ENCODE data around the gene UROS. TPM values are rescaled to one million over a fixed set of nuclear protein-coding genes. Genes with fewer than 3 reads are reported as not detected.

UROS gene
- polyA plus RNA-seq, 1 experiment = 56.6 TPM

DNA sequence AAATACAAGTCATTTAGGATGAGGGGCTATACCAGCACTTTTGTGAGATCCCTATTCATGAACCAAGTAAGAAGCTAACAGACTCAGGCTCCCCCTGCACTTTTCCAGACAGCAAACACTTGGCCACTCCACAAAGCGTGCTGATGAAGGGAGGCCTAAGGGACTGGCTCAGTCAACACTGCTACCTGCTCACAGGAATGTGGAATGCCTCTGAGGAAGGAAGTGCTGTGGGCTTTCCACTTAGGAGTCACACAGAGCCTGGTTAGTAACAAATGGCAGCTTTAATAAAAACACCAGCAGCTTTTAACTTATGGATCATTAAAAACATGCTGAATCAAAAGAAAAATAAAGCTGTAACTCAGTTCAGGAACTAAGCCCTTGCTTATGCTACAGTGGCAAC lies 15.0 kb downstream of the UROS start:
- no peaks in the 10 kb centered on the region for H3K27me3 ChIP-seq (ENCODE audit: control insufficient read depth, insufficient read depth, low read length)
- CTCF ChIA-PET = no interaction called here
- peaks cover 14% of the 10 kb centered on the region for H3K36me3 ChIP-seq (ENCODE audit: control insufficient read depth, insufficient read depth, low read length)
- no peak overlapping the region for H3K4me3 ChIP-seq (ENCODE audit: low read depth, low read length)
- DNase-seq (ENCODE audit: low read depth) = no peak
- POLR2A ChIA-PET = no interaction called here
- TF ChIP-seq, protein P1, sequence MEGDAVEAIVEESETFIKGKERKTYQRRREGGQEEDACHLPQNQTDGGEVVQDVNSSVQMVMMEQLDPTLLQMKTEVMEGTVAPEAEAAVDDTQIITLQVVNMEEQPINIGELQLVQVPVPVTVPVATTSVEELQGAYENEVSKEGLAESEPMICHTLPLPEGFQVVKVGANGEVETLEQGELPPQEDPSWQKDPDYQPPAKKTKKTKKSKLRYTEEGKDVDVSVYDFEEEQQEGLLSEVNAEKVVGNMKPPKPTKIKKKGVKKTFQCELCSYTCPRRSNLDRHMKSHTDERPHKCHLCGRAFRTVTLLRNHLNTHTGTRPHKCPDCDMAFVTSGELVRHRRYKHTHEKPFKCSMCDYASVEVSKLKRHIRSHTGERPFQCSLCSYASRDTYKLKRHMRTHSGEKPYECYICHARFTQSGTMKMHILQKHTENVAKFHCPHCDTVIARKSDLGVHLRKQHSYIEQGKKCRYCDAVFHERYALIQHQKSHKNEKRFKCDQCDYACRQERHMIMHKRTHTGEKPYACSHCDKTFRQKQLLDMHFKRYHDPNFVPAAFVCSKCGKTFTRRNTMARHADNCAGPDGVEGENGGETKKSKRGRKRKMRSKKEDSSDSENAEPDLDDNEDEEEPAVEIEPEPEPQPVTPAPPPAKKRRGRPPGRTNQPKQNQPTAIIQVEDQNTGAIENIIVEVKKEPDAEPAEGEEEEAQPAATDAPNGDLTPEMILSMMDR (IDR thresholded peaks at IDR 0.05; ENCODE audit: insufficient read depth, low read depth, low read length) = no peak

DNA sequence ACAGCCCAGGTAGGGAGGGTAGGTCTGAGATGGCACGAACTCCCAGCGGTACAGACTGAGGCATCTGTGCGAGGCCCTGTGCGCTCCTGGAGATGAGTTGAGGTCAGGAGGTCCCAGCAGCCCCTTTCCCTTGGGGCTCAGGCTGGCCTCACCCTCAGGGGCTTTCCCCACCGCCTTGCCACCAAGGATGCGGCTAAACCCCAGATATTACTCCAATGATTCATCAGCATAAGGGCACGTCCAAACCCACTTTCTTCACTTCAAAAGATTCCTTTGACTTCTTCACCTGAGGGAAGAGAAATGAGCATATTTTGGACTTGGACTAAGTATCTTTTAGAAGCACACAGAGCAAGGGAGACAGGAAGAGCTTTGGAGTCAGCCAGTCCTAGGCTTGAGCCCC lies 20.3 kb downstream of the UROS start:
- H3K27me3 ChIP-seq (ENCODE audit: control insufficient read depth, insufficient read depth, low read length) = no peaks in the 10 kb centered on the region
- POLR2A ChIA-PET = no interaction called here

DNA sequence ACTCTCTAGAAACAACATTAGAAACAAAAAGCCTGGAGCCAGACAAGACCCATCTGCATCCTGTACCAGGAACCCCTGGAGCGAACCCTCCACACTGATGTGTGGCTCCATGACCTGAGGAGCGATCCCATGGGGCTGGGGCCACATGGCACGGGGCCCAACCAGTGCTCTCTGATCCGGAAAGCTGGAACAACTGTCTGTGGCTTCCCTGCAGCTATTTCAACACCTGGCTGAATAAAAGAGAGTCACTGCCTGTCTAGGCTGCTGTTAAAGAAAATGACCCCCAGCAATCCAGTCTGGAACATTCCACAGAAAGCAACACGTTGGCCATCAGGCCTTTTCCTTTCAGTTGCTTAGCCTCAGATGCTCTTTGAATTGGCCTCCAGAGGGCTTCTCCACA lies 20.9 kb downstream of the UROS start:
- DNase-seq (ENCODE audit: low read depth) = no peak
- no peak overlapping the region for H3K4me3 ChIP-seq (ENCODE audit: low read depth, low read length)
- H3K27me3 ChIP-seq (ENCODE audit: control insufficient read depth, insufficient read depth, low read length) = no peaks in the 10 kb centered on the region
- ChIA-PET CTCF (no interaction called here), POLR2A (no interaction called here)
- TF ChIP-seq, protein P1 (IDR thresholded peaks at IDR 0.05; ENCODE audit: insufficient read depth, low read depth, low read length) = no peak
- peaks cover 15% of the 10 kb centered on the region for H3K36me3 ChIP-seq (ENCODE audit: control insufficient read depth, insufficient read depth, low read length)

More for the DNA sequence above, 20.3 kb downstream of the UROS start:
- Histone ChIP-seq H3K4me3 (ENCODE audit: low read depth, low read length) (no peak overlapping the region), H3K36me3 (ENCODE audit: control insufficient read depth, insufficient read depth, low read length) (peaks cover 14% of the 10 kb centered on the region)
- TF ChIP-seq, protein P1 (IDR thresholded peaks at IDR 0.05; ENCODE audit: insufficient read depth, low read depth, low read length) = no peak
- CTCF ChIA-PET = no interaction called here
- DNase-seq (ENCODE audit: low read depth) = no peak

DNA sequence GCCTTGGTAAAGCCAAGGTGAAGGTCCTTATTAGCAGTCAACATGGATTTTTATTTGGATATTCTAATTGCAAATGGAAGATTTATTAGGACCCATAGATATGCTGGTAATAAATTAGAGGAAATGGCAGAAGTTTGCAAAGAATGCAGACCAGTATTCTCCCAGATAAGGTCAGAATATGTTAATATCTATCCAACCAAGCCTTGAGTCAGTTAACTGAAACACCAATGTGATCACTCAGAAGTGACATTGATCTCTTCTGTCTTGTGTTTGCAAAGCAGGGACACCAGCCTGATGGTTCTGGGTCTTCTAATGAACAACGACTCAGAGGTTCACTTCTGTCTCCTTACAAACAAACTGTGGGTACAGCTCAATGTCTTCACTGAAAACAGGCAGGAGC lies 21.5 kb downstream of the UROS start:
- TF ChIP-seq, protein P1 (IDR thresholded peaks at IDR 0.05; ENCODE audit: insufficient read depth, low read depth, low read length) = no peak
- no peak overlapping the region for H3K4me3 ChIP-seq (ENCODE audit: low read depth, low read length)
- peaks cover 13% of the 10 kb centered on the region for H3K36me3 ChIP-seq (ENCODE audit: control insufficient read depth, insufficient read depth, low read length)
- H3K27me3 ChIP-seq (ENCODE audit: control insufficient read depth, insufficient read depth, low read length) = no peaks in the 10 kb centered on the region
- no peak for DNase-seq (ENCODE audit: low read depth)
- ChIA-PET POLR2A (no interaction called here), CTCF (no interaction called here)

DNA sequence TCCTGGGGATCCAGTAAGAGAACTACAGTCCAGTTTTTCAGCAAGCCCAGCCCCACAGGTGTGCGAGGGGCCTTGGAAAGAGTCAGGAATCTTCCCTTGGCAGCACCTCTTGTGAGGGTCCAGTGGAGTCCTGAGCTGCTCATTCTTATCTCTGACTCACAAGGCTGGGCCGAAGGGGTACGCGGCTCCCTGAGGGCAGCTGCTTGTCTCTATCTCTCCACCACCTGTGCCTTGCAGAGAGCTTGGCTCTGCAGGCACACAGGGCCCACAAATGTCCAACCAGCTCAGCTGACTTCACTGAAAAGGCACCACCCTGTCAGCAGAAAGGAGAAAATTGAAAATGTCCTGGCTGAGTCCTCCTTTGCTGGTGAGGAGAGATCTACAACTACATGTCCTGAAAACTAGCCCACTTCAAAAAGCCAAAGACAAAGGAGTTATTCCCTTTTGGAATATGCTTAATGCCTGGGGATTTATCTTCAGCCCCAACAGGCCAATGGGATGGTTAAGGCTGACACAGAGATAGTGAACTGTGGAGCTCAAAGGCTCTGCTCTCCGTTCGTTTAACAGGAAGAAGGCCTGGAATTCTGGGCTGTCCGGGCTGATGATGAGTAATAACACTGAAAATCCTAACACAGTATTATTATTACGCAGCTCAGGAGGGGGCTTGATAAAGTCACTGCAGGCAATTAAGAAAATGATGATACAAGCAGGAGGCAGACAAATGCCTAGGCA lies 23.4 kb downstream of the UROS start:
- TF ChIP-seq, protein P1 (IDR thresholded peaks at IDR 0.05; ENCODE audit: insufficient read depth, low read depth, low read length) = no peak
- ChIA-PET POLR2A (interaction anchor here (0.6 kb wide), 1 partner anchor 592 kb away, joined by 4 read pairs; no protein-coding TSS in a partner anchor), CTCF (no interaction called here)
- H3K27me3 ChIP-seq (ENCODE audit: control insufficient read depth, insufficient read depth, low read length) = no peaks in the 10 kb centered on the region
- no peak for DNase-seq (ENCODE audit: low read depth)
- peaks cover 8% of the 10 kb centered on the region for H3K36me3 ChIP-seq (ENCODE audit: control insufficient read depth, insufficient read depth, low read length)
- H3K4me3 ChIP-seq (ENCODE audit: low read depth, low read length) = no peak overlapping the region

All from BJ (cell line).